Lower leg skin (tissue), 4 donors: ENCODE data around the gene GALNT2. TPM values are rescaled to one million over a fixed set of nuclear protein-coding genes. Genes with fewer than 3 reads are reported as not detected.

Experiments used
- DNase-seq, 2 donors: peaks; one replicate each; pipeline ENCODE4 v3.0.0-alpha.2; 2019; ENCODE audit warnings: low spot score in 2 of 2
- H3K4me3 ChIP-seq: fragments of 200-600 bp; sonication (generic); 2 replicates; pipeline ENCODE4 v1.5.1; 2017; ENCODE audit warnings: mild to moderate bottlenecking, low read depth; ENCODE audit not compliant: poor library complexity, severe bottlenecking
- POLR2A ChIP-seq, 2 donors: fragments of 450-650 bp; IDR thresholded peaks; one replicate each; pipeline ENCODE4 v1.6.1; 2016 to 2017; ENCODE audit warnings: antibody characterized with exemption in 2 of 2, mild to moderate bottlenecking in 1 of 2, moderate library complexity in 1 of 2
- WGBS, 2 donors: methylation state at CpG; one replicate each; pipeline ENCODE4 v1.1.5; 2018; 5-methylcytosine and 5-hydroxymethylcytosine counted together
- intact Hi-C: fragments of 100-400 bp; cut with DNase I; formaldehyde crosslinking; loops from one replicate; pipeline ENCODE4 v1.15.0; 2023; ENCODE audit warnings: low total_unique reads
- total RNA-seq, 4 donors: library from RNA; depleted of rRNA; stranded (reverse); fragments of >200 nt; gene quantifications; one replicate each; pipeline ENCODE4 v1.1.0, GENCODE V29; 2016
- TF ChIP-seq, protein P1 (sequence below), 3 donors: fragments of 450-650 bp; IDR thresholded peaks; one replicate each; pipeline ENCODE4 v1.5.1; 2016; ENCODE audit warnings: antibody characterized with exemption in 3 of 3, mild to moderate bottlenecking in 3 of 3, moderate library complexity in 2 of 3

Gene GALNT2
- total RNA-seq, 4 donors from 2014 or later: 11.0 to 31.0 (median 20.2) TPM

DNA sequence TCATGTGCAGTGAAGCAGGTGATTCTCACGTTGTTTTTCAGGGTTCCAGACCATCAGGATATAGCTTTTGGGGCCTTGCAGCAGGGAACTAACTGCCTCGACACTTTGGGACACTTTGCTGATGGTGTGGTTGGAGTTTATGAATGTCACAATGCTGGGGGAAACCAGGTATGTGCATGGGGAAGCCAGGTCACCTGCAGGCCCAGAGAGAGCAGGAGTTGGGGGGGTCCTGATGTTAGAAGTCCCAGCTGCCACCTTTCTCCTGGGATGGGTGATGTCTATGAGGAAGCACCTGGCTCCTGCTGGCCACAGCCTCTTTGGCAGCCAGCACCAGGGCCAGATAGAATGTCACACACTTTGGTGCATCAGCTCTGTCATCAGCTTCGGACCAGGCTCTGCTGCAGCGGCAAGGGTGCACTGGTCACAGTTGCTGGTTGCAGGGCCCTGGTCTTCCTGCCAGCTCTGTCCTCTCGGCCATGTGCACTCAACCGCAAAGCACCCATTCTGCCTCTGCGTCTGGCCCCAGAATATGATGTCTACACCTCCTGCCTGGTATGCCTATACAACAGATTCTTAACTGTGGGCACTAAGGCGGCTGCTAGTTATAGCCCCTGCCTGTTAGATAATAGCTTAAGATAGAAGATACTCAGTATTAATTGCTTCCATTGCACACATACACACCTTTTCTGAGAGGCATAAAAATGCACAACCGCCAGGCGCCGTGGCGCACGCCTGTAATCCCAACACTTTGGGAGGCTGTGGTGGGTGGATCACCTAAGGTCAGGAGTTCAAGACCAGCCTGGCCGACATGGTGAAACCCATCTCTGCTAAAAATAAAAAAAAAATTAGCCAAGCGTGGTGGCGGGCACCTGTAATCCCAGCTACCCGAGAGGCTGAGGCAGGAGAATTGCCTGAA, 198.4 kb downstream of the GALNT2 start:
- DNase-seq: peak in 1 of 2 donors; percentile 57
- H3K4me3 ChIP-seq: no peak overlapping the region
- 96% methylated on average over 17 of the region's 17 CpGs for WGBS, 2 donors
- intact Hi-C loops: no loop called here
- TF ChIP-seq, protein P1, sequence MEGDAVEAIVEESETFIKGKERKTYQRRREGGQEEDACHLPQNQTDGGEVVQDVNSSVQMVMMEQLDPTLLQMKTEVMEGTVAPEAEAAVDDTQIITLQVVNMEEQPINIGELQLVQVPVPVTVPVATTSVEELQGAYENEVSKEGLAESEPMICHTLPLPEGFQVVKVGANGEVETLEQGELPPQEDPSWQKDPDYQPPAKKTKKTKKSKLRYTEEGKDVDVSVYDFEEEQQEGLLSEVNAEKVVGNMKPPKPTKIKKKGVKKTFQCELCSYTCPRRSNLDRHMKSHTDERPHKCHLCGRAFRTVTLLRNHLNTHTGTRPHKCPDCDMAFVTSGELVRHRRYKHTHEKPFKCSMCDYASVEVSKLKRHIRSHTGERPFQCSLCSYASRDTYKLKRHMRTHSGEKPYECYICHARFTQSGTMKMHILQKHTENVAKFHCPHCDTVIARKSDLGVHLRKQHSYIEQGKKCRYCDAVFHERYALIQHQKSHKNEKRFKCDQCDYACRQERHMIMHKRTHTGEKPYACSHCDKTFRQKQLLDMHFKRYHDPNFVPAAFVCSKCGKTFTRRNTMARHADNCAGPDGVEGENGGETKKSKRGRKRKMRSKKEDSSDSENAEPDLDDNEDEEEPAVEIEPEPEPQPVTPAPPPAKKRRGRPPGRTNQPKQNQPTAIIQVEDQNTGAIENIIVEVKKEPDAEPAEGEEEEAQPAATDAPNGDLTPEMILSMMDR (IDR thresholded peaks at IDR 0.05): no peak
- TF ChIP-seq POLR2A (IDR thresholded peaks at IDR 0.05): no peak

DNA sequence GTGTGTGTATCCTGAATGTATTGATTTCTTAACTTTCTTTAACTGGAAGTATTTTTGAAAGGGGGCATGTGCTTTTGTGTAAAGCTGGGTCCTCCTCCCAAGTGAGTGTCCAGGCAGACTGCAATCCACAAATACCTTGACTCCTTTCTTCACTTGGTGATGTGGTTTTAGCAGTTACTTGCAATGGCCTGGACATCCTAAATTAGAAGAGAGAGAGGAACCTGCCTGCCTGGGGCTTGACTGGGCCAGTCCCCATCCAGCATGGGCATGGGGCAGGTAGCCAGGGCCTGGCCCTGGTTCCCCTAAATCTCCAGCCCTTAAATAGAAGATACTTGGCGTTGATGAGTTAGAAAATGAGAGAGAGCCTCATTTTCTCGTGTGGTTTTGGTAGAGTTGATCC, 199.4 kb downstream of the GALNT2 start:
- DNase-seq: peak in 1 of 2 donors; percentile 14
- H3K4me3 ChIP-seq: no peak overlapping the region
- intact Hi-C loops: no loop called here
- TF ChIP-seq, protein P1 (IDR thresholded peaks at IDR 0.05): no peak
- TF ChIP-seq POLR2A (IDR thresholded peaks at IDR 0.05): no peak
- WGBS, 2 donors: 31 to 58% methylated on average over 2 of the region's 2 CpGs

DNA sequence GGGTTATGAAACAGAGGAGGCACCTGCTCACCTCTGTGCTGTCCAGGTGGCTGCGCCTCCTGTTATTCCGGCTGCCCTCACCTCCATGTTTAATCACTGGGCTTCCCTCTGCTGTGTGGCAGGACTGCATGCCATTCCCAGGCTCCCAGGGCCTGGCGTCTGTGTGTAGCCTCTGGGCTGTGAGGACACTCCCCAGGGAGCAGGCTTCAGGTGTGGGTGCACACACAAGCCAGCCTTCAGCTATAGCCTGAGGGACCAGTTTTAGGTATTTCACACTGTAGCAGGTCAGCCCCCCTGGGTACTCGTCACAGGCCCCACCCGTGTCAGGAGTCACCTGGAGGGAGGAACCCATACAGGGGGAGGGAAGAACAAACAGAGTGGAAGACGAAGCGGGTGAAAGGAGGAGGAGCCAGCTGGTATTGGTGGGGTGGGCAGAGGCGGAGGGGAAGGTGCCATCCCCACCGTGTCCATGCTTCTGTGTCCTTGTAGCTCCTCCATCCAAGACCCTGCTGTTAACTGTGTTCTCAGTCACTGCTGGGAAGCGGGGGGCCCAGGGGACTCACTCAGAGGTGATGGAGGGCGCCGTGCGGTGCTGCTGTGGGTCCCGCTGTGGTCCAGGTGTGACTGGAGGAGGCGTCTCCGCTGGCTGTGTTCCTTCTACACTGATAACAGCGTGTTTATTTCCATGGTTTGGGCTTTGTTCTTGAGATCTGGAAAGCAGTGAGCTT, 200.5 kb downstream of the GALNT2 start:
- no peak for TF ChIP-seq POLR2A (IDR thresholded peaks at IDR 0.05)

DNA sequence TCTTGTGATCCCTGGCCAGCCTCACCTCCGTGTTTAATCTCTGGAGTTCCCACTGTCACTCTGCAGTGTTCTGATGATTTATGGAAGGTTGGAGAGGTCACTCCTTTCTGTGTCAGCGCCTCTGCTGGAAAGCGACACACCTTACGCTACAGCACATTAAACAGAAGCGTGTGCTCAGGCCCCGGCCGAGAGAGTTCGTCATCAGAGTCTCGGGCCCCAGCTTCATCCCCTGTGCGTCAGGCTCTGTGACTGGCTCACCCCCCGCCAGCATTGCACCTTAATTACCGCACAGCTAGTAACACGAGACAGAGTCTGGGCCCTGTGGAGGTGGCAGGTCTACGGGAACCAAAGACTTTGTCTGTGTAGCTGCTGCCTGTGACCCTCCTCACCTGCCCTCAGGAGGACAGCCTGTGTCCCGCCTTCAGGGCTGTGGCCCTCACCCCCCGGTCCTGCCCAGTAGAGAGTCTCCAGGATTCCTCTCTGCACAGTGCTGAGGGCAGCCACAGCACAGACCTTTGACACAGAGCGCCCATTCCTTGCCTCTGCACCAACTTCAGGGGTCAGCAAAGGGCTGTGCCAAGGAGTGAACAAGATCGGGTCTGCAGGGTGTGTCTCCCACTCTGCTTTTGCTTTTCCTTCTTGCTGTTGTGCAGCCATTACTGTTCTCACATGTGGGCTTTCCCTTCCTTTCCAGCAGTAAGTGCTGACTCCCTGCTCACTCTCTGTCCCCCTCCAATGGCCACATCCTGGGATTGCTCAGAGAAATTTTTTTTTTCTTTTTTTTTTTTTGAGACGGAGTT, 201.5 kb downstream of the GALNT2 start:
- no peak for TF ChIP-seq POLR2A (IDR thresholded peaks at IDR 0.05)
- TF ChIP-seq, protein P1 (IDR thresholded peaks at IDR 0.05): no peak
- intact Hi-C loops: no loop called here
- no peak overlapping the region for H3K4me3 ChIP-seq
- 78 to 83% methylated on average over 19 of the region's 19 CpGs for WGBS, 2 donors
- DNase-seq: no peak

More for the DNA sequence above, 200.5 kb downstream of the GALNT2 start:
- 85 to 90% methylated on average over 17 of the region's 17 CpGs for WGBS, 2 donors
- DNase-seq: no peak
- intact Hi-C loops: no loop called here
- no peak overlapping the region for H3K4me3 ChIP-seq

DNA sequence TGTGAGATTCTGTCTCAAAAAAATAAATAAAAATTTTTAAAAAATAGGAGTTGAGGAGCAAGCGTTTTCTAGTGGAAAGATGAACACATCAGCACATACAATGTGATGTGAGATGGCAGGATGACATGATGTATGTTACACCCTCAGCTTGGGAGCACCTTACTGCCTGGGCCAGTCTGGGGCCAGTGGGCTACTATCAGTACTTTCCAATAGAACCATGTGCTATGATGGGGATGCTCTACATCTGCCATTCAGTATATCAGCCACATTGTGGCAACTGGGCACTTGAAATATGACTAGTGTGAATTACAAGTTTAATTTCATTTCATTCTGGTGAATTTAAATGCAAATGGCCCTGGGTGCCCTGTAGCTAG, 203.1 kb downstream of the GALNT2 start:
- no peak overlapping the region for H3K4me3 ChIP-seq
- intact Hi-C loops: no loop called here
- 93 to 94% methylated on average over 1 of the region's 1 CpG for WGBS, 2 donors
- DNase-seq: no peak
- TF ChIP-seq, protein P1 (IDR thresholded peaks at IDR 0.05): no peak
- no peak for TF ChIP-seq POLR2A (IDR thresholded peaks at IDR 0.05)
